ENCODE data around the gene ACSL6.

The ACSL6 gene

GRCh38 chr5:132011622-132012343, at the start of gene ACSL6:
Gene ACSL6, minus strand, starts transcription at chr5:132011658. Its CDS starts 105 bp downstream, at chr5:132011553.
- DNase-seq = no peak

GRCh38 chr5:132060501-132061161, 49.2 kb upstream of the ACSL6 start, which contains the start of gene IL3:
Gene IL3, plus strand, starts transcription at chr5:132060655. Its CDS starts 52 bp downstream, at chr5:132060707.
- DNase-seq = no peak

- DNase-seq = no peak
These were observed 48.4 kb upstream of the ACSL6 start for GRCh38 chr5:132059696-132060500.

- DNase-seq = no peak
These were observed 47.7 kb upstream of the ACSL6 start for GRCh38 chr5:132059043-132059695.

- no peak for DNase-seq
These were observed 47.2 kb upstream of the ACSL6 start for GRCh38 chr5:132058646-132059042.

- no peak for DNase-seq
These were observed 46.2 kb upstream of the ACSL6 start for GRCh38 chr5:132057498-132058255.

GRCh38 chr5:132056610-132057497, 45.4 kb upstream of the ACSL6 start:
- DNase-seq = no peak

- DNase-seq = no peak
These were observed 44.6 kb upstream of the ACSL6 start for GRCh38 chr5:132055808-132056609.

GRCh38 chr5:132055441-132055807, 44.0 kb upstream of the ACSL6 start:
- DNase-seq = no peak

GRCh38 chr5:132054697-132055440, 43.4 kb upstream of the ACSL6 start:
- no peak for DNase-seq

GRCh38 chr5:132054031-132054696, 42.7 kb upstream of the ACSL6 start:
- DNase-seq = no peak

- DNase-seq = no peak
These were observed 42.0 kb upstream of the ACSL6 start for GRCh38 chr5:132053483-132053882.

GRCh38 chr5:132052520-132052919, 41.1 kb upstream of the ACSL6 start:
- no peak for DNase-seq

- DNase-seq = no peak
These were observed 39.4 kb upstream of the ACSL6 start for GRCh38 chr5:132050661-132051552.

- no peak for DNase-seq
These were observed 38.7 kb upstream of the ACSL6 start for GRCh38 chr5:132050136-132050535.

- no peak for DNase-seq
These were observed 38.1 kb upstream of the ACSL6 start for GRCh38 chr5:132049559-132049958.

- DNase-seq = no peak
These were observed 37.6 kb upstream of the ACSL6 start for GRCh38 chr5:132049093-132049492.

- DNase-seq = no peak
These were observed 35.4 kb upstream of the ACSL6 start for GRCh38 chr5:132046880-132047299.
